Liver (tissue), 3 donors: ENCODE results near the gene DIAPH2.

Experiments used
- EGR1 ChIP-seq, 2 donors: IDR thresholded peaks; 2 replicates each; pipeline ENCODE4 v1.6.1; 2016 to 2018; ENCODE audit warnings: antibody characterized with exemption in 2 of 2, low read depth in 2 of 2
- JUND ChIP-seq, 2 donors: IDR thresholded peaks; 2 replicates each; pipeline ENCODE4 v1.6.1; 2016; ENCODE audit warnings: antibody characterized with exemption in 2 of 2
- RXRA ChIP-seq, 2 donors: IDR thresholded peaks; 2 replicates each; pipeline ENCODE4 v1.6.1; 2017 to 2018; ENCODE audit warnings: antibody characterized with exemption in 2 of 2, mild to moderate bottlenecking in 1 of 2
- TF ChIP-seq, protein P1 (sequence below): fragments of 150-350 bp; IDR thresholded peaks from 2 replicates; pipeline ENCODE4 v1.5.1; 2017; ENCODE audit warnings: improper control_type of control experiment, low read depth, low read length; ENCODE audit not compliant: missing input control
- TF ChIP-seq, protein P2 (sequence below): IDR thresholded peaks from 2 replicates; pipeline ENCODE4 v1.6.1; 2016; ENCODE audit warnings: antibody characterized with exemption
- TF ChIP-seq, protein P3 (sequence below): IDR thresholded peaks from 2 replicates; pipeline ENCODE4 v1.6.1; 2016; ENCODE audit warnings: antibody characterized with exemption, mild to moderate bottlenecking
- donor health status: healthy.
- donor health status: healthy.

DNA sequence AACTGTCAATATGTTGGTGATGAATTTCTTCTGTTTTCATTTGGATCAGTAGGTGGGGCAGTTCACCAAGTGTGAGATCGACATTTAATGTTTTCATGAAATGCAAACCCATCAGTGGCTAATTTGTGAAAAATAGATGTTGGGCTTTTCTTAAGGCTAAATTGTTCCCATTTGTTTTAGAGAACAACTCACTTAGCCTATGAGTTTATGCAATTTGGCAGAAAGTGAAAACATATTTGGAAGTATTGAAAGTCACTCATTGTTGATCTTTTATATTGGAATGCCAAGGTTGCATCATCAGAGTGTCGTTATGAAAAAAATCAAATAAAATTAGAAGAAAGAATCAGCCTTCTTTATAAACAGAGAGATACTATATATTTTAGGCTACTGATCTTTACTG is 331.5 kb downstream of the DIAPH2 start:
- TF ChIP-seq, protein P1, sequence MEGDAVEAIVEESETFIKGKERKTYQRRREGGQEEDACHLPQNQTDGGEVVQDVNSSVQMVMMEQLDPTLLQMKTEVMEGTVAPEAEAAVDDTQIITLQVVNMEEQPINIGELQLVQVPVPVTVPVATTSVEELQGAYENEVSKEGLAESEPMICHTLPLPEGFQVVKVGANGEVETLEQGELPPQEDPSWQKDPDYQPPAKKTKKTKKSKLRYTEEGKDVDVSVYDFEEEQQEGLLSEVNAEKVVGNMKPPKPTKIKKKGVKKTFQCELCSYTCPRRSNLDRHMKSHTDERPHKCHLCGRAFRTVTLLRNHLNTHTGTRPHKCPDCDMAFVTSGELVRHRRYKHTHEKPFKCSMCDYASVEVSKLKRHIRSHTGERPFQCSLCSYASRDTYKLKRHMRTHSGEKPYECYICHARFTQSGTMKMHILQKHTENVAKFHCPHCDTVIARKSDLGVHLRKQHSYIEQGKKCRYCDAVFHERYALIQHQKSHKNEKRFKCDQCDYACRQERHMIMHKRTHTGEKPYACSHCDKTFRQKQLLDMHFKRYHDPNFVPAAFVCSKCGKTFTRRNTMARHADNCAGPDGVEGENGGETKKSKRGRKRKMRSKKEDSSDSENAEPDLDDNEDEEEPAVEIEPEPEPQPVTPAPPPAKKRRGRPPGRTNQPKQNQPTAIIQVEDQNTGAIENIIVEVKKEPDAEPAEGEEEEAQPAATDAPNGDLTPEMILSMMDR = no peak
- TF ChIP-seq RXRA (IDR thresholded peaks at IDR 0.05) (no peak), EGR1 (IDR thresholded peaks at IDR 0.05; ENCODE audit: low read depth in 2 of 2) (no peak), JUND (IDR thresholded peaks at IDR 0.05) (no peak)
- TF ChIP-seq, protein P2, sequence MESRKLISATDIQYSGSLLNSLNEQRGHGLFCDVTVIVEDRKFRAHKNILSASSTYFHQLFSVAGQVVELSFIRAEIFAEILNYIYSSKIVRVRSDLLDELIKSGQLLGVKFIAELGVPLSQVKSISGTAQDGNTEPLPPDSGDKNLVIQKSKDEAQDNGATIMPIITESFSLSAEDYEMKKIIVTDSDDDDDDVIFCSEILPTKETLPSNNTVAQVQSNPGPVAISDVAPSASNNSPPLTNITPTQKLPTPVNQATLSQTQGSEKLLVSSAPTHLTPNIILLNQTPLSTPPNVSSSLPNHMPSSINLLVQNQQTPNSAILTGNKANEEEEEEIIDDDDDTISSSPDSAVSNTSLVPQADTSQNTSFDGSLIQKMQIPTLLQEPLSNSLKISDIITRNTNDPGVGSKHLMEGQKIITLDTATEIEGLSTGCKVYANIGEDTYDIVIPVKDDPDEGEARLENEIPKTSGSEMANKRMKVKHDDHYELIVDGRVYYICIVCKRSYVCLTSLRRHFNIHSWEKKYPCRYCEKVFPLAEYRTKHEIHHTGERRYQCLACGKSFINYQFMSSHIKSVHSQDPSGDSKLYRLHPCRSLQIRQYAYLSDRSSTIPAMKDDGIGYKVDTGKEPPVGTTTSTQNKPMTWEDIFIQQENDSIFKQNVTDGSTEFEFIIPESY = no peak
- TF ChIP-seq, protein P3, sequence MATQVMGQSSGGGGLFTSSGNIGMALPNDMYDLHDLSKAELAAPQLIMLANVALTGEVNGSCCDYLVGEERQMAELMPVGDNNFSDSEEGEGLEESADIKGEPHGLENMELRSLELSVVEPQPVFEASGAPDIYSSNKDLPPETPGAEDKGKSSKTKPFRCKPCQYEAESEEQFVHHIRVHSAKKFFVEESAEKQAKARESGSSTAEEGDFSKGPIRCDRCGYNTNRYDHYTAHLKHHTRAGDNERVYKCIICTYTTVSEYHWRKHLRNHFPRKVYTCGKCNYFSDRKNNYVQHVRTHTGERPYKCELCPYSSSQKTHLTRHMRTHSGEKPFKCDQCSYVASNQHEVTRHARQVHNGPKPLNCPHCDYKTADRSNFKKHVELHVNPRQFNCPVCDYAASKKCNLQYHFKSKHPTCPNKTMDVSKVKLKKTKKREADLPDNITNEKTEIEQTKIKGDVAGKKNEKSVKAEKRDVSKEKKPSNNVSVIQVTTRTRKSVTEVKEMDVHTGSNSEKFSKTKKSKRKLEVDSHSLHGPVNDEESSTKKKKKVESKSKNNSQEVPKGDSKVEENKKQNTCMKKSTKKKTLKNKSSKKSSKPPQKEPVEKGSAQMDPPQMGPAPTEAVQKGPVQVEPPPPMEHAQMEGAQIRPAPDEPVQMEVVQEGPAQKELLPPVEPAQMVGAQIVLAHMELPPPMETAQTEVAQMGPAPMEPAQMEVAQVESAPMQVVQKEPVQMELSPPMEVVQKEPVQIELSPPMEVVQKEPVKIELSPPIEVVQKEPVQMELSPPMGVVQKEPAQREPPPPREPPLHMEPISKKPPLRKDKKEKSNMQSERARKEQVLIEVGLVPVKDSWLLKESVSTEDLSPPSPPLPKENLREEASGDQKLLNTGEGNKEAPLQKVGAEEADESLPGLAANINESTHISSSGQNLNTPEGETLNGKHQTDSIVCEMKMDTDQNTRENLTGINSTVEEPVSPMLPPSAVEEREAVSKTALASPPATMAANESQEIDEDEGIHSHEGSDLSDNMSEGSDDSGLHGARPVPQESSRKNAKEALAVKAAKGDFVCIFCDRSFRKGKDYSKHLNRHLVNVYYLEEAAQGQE = no peak
